ENCODE results near the gene SRP19.
"Not testable (repeated sequence)": the region's sequence is repeated elsewhere in the genome, so short reads cannot be mapped to it uniquely, and the experiment has no call there.

SRP19 gene

GRCh38 chr5:112860929-112861637 is at the start of gene SRP19:
TSS of gene SRP19 (plus strand) at chr5:112861287. CDS start at chr5:112861377, 90 bp downstream.
- DNase-seq: peak; percentile 90
- ATAC-seq: peak; percentile 95

GRCh38 chr5:112812549-112812948 is 48.5 kb upstream of the SRP19 start:
- DNase-seq: no peak
- ATAC-seq: no peak

DNA sequence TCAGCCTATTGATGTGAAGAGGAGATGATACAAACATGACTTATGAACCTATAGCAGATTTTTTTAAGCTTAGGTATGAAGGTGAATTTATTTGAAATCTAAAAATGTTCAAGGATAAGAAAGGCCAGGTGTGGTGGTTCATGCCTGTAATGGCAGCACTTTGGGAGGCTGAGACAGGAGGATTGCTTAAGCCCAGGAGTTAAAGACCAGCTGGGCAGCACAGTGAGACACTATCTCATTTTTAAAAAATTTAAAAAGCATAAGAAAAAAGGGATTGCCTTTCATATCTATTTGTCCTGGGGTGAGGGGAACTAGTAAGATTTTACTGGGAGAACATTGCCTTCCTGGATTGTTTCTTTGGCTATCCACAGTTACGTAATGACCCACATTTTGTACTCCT is 40.8 kb upstream of the SRP19 start:
- DNase-seq: no peak
- ATAC-seq: no peak

DNA sequence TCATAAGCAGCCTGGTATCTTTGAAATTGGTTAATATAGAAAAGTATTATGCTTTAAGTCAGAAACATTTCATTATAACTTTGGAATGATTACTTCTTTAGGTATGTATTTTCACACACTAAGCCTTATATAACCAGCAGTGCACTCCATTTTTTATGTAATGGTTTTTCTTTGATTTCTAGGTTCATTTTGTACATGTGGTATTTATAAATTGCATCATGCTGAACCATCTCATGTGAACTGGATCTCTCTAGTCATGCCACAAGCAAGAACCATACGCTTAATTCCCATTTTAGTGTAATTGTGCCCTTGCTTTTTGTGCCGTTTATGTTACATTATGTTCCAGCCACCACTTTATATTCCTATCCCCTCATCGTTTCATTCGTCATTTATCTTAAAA is 38.6 kb upstream of the SRP19 start:
- DNase-seq: no peak
- no peak for ATAC-seq

DNA sequence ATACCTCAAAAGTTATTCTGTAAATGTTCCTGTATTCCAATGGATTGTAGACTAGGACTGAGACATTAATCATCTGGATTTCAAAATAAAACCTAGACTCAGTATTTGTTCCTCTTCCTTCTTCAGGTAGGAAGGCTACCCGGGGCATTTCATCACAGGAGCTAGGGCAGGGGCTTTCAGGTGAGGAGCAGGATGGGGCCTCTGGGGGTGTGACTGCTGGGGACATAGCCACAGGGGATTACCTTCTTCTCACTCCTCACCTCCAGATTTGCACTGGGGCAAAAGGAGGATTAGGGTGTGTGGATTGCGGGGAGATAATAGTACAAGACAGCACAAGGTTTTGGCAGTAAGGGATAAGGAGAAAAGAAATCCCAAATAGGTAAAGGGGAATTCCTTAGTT is 37.9 kb upstream of the SRP19 start:
- ATAC-seq (no peak), DNase-seq (no peak)

- no peak for DNase-seq
- no peak for ATAC-seq
These were observed 37.4 kb upstream of the SRP19 start for GRCh38 chr5:112823656-112824055.

DNA sequence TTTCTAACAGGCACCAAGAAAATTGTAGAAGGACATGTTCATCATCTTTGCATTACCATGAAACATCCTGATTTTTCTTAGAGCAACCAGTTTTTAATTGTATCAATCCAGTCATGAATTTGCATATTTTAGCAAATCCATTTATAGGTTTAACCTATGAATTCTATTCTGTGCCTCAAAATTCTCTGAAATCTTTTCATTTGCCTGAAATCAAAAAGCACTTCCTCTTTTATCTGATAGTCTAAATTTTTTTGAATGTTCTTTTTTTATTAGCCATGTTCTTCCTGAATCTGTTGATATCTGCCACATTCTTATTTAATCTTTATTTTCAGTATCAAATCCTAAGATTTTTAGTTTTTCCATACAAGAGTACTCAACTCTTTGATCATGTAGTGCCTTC is 36.9 kb upstream of the SRP19 start:
- DNase-seq (no peak), ATAC-seq (no peak)

GRCh38 chr5:112830378-112830777 is 30.7 kb upstream of the SRP19 start:
- ATAC-seq: no peak
- DNase-seq: no peak

GRCh38 chr5:112833971-112834370 is 27.1 kb upstream of the SRP19 start:
- ATAC-seq (no peak), DNase-seq (no peak)

DNA sequence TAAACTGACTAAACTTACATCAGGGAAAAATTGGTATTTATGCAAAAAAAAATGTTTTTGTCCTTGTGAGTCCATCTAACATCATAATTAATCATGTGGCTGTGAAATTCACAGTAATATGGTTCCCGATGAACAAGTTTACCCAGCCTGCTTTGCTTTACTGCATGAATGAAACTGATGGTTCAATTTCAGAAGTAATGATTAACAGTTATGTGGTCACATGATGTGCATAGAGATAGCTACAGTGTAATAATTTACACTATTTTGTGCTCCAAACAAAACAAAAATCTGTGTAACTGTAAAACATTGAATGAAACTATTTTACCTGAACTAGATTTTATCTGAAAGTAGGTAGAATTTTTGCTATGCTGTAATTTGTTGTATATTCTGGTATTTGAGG is 16.6 kb upstream of the SRP19 start:
- DNase-seq (no peak), ATAC-seq (no peak)

DNA sequence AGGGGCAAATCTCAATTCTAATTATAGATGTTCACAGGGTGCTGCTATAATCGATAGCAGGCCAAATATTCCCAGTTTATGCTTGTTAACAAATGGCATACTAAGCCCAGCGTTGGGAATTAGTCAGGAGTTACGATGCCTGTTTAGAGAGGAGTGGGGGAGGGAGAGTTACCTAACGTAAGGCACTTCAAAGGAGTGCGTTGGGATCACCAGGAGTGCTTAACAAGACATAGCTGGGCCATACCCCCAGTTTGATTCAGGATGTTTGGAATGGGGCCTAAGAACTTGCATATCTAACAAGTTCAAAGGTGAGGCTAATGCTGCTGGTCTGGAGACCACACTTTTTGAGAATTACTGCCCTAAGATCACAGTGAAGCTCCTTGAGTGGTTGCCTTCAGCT is 14.5 kb upstream of the SRP19 start:
- no peak for DNase-seq
- no peak for ATAC-seq

- no peak for ATAC-seq
- DNase-seq: no peak
These were observed 13.8 kb upstream of the SRP19 start for GRCh38 chr5:112847306-112847705.

DNA sequence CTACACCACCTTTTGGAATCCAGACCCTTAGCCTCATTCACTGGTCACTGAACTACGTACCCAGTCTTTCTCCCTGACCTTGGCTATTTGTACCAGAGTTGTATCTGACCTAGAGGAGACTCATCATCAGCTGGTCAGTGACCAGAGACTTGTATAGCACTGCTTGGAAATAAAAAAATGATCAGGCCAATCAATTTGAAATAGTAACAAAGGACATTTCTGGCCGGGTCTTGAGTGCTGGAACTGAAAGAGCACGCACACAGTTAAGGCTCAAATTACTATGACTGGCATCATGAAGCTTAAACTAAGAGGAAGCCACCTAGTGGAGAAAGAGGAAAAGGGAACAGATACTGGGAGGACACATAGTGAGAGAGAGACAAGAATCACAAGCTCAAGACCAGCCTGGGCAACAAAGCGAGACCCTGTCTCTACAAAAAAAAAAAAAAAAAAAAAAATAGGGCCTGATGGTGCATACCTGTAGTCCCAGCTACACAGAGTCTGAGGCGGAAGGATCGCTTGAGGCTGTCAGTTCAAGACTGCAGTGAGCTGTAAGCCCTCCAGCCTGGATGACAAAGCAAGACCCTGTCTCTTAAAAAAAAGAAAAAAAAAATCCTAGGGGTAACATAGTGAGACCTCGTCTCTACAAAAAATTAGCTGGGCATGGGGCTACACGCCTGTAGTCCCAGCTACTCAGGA is 12.8 kb upstream of the SRP19 start:
- DNase-seq (no peak), ATAC-seq (peak; percentile 93)

DNA sequence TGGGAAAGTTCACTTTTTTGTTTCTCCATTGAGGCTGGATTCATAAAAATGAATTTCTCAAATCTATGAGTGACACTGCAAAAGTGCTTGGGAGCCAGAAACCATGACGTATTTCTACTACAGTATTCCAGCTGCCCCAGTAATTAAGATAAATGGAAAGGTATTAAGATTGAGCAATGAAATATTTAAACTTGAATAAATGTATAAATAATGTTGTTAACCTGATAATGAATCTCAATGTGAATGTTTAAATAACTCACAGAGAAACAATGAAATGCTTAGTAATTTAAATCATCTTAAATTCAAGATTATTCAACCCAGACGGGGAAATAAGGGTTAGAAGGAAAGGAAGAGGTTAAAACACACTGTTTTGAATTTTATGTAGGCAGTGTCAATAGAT is 11.2 kb upstream of the SRP19 start:
- no peak for ATAC-seq
- no peak for DNase-seq

- no peak for ATAC-seq
These were observed 6.4 kb upstream of the SRP19 start for GRCh38 chr5:112854651-112855050.

DNA sequence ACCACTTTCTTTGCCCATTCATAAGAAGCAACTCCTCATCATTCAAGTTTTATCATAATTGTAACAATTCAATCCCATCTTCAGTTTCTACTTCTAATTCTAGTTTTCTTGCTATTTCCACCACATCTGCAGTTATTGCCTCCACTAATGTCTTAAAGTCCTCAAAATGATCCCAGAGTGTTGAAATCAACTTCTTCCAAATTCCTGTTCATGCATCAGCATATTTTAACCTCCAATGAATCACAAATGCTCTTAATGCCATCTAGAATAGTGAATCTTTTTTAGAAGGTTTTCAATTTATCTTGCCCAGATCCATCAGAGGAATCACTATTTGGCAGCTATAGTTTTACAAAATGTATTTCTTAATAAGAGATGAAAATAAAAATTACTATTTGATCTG is 3.2 kb upstream of the SRP19 start:
- ATAC-seq (no peak), DNase-seq (no peak)

More at GRCh38 chr5:112854651-112855050, 6.4 kb upstream of the SRP19 start:
- DNase-seq: no peak

DNA sequence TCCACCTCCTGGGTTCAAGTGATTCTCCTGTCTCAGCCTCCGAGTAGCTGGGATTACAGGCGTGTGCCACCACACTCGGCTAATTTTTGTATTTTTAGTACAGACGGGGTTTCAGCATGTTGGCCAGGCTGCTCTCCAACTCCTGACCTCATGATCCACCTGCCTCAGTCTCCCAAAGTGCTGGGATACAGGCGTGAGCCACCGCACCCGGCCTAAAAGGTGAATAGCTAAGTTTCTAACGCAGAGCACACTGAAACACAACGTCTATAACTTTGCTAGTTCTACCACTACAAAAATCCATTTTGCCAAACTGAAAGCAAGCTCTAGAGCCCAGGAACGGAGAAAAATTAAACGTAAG is 537 bp upstream of the SRP19 start:
- not testable (repeated sequence) for DNase-seq, ATAC-seq

GRCh38 chr5:112861638-112861985 is 525 bp downstream of the SRP19 start:
- no peak for DNase-seq
- ATAC-seq: no peak

DNA sequence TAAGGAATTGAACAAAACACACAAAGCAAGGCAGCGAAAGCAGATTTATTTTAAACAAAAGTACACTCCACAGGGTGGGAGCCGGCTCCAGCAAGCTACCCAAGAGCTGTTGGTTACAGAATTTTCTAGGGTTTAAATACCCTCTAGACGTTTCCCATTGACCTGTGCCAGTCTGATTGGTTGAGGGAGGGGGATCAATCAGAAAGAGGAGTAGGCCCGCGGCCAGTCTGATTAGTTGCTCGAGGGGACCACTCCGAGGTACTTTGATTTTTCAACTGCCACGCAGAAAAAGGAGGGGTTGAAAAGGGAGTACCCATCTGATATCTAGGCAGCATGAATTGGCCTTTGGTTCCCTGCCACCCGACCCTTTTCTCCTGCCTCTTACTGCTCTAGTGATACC is 998 bp downstream of the SRP19 start:
- no peak for DNase-seq
- ATAC-seq: no peak

GRCh38 chr5:112863549-112863948 is 2.5 kb downstream of the SRP19 start:
- DNase-seq (no peak), ATAC-seq (no peak)

DNA sequence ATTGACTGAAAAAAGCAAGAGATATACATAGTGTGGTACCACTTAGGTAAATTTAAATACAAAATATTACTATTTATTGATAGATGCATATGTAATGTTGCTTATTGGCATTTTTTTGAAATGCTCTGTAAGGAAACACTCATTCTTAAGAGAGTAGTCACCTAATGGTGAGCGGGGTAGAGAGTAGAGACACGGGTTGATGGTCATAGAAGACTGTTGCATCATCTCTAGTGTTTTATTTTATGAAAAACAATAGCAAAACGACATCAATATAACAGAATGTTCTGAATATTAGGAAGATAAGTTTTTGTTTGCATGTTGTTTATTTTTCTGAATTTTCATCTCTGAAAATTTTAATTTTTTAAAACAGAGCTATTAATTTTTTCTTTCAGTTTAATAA is 4.0 kb downstream of the SRP19 start:
- no peak for ATAC-seq
- no peak for DNase-seq

DNA sequence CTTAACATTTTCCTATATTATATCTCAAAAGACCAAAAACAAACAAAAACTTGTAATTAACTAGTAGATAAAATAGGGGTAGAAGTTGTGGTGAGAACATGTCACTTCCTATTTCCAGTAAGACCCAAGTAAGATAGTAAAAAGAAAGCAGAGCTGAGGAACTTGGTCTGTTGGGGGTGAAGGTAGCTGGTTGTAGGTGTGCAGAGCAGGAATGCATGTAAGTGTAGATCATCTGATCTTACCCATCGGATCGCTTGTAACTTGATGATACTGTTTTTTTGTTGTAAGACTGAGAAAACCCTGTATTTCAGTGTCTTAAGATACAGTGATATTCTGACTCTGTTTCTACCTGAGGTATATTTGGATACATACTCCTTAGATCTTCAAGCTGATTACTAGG is 5.7 kb downstream of the SRP19 start:
- DNase-seq: no peak

GRCh38 chr5:112867411-112867810 is 6.3 kb downstream of the SRP19 start:
- no peak for DNase-seq
- ATAC-seq: no peak

More for the DNA sequence above, 5.7 kb downstream of the SRP19 start:
- no peak for ATAC-seq

DNA sequence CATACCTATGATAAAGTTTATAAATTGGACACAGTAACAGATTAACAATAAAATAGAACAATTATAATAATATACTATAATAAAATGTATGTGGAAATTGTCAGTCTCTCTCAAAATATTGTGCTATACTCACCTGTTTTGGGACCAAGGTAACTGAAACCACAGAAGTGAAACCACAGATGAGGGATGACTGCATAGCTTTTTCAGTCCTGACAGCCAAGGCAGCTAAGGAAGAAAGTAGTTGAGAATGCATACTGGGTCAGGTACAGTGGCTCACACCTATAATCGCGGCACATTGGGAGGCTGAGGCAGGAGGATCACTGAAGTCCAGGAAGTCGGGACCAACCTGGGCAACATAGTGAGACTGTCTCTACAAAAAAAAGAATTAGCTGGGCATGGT is 8.9 kb downstream of the SRP19 start:
- DNase-seq (no peak), ATAC-seq (no peak)

Measured in stimulated activated naive CD8-positive, alpha-beta T cell treated with anti-CD3 and anti-CD28 coated beads, Interleukin-15, Interleukin-2, amounts not matched to agents 100 U/mL and 50 U/mL, for 24 hours (primary cell).